Measurements from ENCODE around the gene AFF2. TPM values are rescaled to one million over a fixed set of nuclear protein-coding genes. Genes with fewer than 3 reads are reported as not detected.

The AFF2 gene
- total RNA-seq, 1 donor from 2014 or later = 1.8 TPM

DNA sequence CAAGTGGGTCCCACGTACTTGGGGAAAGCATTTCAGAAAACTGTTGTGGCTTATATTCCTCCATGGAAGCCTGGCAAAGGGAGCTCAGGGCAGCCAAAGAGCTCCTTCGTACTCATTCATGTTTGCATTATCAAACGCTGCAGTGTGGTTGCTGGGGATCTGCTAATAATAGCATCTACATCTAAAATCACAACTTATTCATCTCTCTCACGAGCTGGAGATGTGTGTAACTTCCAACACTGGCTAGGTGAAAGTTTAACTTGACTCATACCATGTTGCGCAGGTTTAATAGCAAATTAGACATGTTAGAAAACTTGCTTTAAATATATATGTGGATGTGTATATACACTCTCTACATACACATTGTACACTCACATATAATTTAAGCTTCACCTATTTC lies 415.1 kb downstream of the AFF2 start:
- no peaks in the 10 kb centered on the region for H3K27me3 Mint-ChIP-seq (ENCODE audit: insufficient read depth)
- H3K27ac Mint-ChIP-seq = no peak overlapping the region
- no peak overlapping the region for H3K4me3 Mint-ChIP-seq
- DNase-seq (ENCODE audit: low spot score) = no peak
- no peaks in the 10 kb centered on the region for H3K36me3 Mint-ChIP-seq (ENCODE audit: low read depth)
- no peaks in the 10 kb centered on the region for H3K9me3 Mint-ChIP-seq
- H3K4me1 Mint-ChIP-seq (ENCODE audit: low read depth) = no peaks in the 10 kb centered on the region
- intact Hi-C loops (cut with micrococcal nuclease) = no loop called here

GRCh38 chrX:148917441-148917840 lies 417.0 kb downstream of the AFF2 start:
- DNase-seq (ENCODE audit: low spot score) = no peak
- no peaks in the 10 kb centered on the region for H3K27me3 Mint-ChIP-seq (ENCODE audit: insufficient read depth)
- no peak overlapping the region for H3K27ac Mint-ChIP-seq
- no peaks in the 10 kb centered on the region for H3K36me3 Mint-ChIP-seq (ENCODE audit: low read depth)
- no peaks in the 10 kb centered on the region for H3K9me3 Mint-ChIP-seq
- no peaks in the 10 kb centered on the region for H3K4me1 Mint-ChIP-seq (ENCODE audit: low read depth)
- intact Hi-C loops (cut with micrococcal nuclease) = no loop called here
- no peak overlapping the region for H3K4me3 Mint-ChIP-seq

DNA sequence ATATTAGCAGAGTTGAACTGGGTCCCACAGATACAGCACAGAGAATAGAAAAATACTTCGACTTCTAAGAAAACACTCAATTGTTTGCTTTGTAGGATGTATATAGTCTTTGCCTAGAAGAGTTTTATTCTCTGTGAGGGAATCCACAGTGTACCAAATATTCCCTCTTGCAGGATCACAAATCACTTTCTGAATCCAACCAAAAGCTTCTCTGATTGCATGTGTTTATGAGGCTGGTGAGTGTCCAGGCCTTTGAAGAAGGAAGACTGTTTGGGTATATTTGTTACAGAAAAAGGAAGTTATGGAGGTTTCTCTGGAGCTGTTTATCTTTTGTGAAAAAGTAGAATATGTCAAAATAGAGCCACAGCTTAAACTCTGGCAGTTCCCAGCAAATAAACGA lies 423.2 kb downstream of the AFF2 start:
- intact Hi-C loops (cut with micrococcal nuclease) = no loop called here
- Mint-ChIP-seq H3K36me3 (ENCODE audit: low read depth) (no peaks in the 10 kb centered on the region), H3K4me3 (no peak overlapping the region), H3K27ac (no peak overlapping the region), H3K27me3 (ENCODE audit: insufficient read depth) (no peaks in the 10 kb centered on the region), H3K4me1 (ENCODE audit: low read depth) (no peaks in the 10 kb centered on the region), H3K9me3 (no peaks in the 10 kb centered on the region)
- DNase-seq (ENCODE audit: low spot score) = no peak

GRCh38 chrX:148926371-148926770 lies 426.0 kb downstream of the AFF2 start:
- Mint-ChIP-seq H3K4me3 (no peak overlapping the region), H3K9me3 (no peaks in the 10 kb centered on the region), H3K27me3 (ENCODE audit: insufficient read depth) (no peaks in the 10 kb centered on the region), H3K4me1 (ENCODE audit: low read depth) (no peaks in the 10 kb centered on the region), H3K27ac (no peak overlapping the region), H3K36me3 (ENCODE audit: low read depth) (no peaks in the 10 kb centered on the region)
- intact Hi-C loops (cut with micrococcal nuclease) = no loop called here
- DNase-seq (ENCODE audit: low spot score) = no peak

DNA sequence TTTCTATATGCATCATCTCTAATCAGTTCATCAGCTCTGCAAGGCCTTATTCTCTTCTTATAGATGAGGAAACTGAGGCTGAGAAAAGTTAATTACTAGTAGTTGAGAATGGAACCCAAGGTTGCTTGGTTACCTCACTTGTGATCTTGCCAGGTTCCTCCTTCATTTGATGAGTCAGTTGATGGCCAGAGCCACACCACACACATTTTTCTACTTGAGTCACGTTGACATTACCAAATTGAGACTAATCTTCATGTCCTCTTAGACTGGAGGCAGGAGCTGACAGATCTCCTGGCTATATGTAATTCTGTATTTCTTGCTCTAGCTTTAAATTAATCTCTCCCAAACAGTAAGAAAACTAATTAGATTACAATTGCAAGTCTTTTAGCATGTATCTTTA lies 428.4 kb downstream of the AFF2 start:
- no peaks in the 10 kb centered on the region for H3K27me3 Mint-ChIP-seq (ENCODE audit: insufficient read depth)
- no peaks in the 10 kb centered on the region for H3K4me1 Mint-ChIP-seq (ENCODE audit: low read depth)
- H3K36me3 Mint-ChIP-seq (ENCODE audit: low read depth) = no peaks in the 10 kb centered on the region
- no peak overlapping the region for H3K27ac Mint-ChIP-seq
- no peaks in the 10 kb centered on the region for H3K9me3 Mint-ChIP-seq
- DNase-seq (ENCODE audit: low spot score) = no peak
- intact Hi-C loops (cut with micrococcal nuclease) = no loop called here
- H3K4me3 Mint-ChIP-seq = no peak overlapping the region

DNA sequence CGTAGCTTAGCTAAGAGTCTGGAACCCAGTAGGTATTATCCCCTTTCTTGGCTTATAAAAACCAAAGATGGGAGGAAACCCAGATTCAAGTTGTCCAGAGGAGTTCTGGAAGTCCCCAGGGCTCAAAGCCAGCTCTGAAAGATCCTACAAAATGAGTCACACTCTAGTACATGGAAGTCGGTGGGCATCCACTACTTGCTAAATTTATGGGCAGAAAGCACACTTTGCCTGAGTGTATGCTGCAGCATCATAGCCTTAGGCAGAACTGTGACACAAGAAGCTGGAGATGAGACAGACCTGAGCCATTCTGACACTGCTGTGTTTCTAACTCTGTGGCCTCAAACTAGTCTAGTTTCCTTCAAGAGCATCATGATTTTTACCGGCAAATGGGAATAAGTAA lies 429.3 kb downstream of the AFF2 start:
- Mint-ChIP-seq H3K9me3 (no peaks in the 10 kb centered on the region), H3K4me1 (ENCODE audit: low read depth) (no peaks in the 10 kb centered on the region), H3K36me3 (ENCODE audit: low read depth) (no peaks in the 10 kb centered on the region), H3K4me3 (no peak overlapping the region), H3K27ac (no peak overlapping the region), H3K27me3 (ENCODE audit: insufficient read depth) (no peaks in the 10 kb centered on the region)
- intact Hi-C loops (cut with micrococcal nuclease) = no loop called here
- no peak for DNase-seq (ENCODE audit: low spot score)

GRCh38 chrX:148930206-148930729 lies 429.9 kb downstream of the AFF2 start:
- Mint-ChIP-seq H3K4me1 (ENCODE audit: low read depth) (no peaks in the 10 kb centered on the region), H3K36me3 (ENCODE audit: low read depth) (no peaks in the 10 kb centered on the region), H3K4me3 (no peak overlapping the region), H3K27ac (no peak overlapping the region), H3K27me3 (ENCODE audit: insufficient read depth) (no peaks in the 10 kb centered on the region), H3K9me3 (no peaks in the 10 kb centered on the region)
- intact Hi-C loops (cut with micrococcal nuclease) = no loop called here
- DNase-seq (ENCODE audit: low spot score) = no peak

- Mint-ChIP-seq H3K27ac (no peak overlapping the region), H3K4me3 (no peak overlapping the region), H3K9me3 (no peaks in the 10 kb centered on the region), H3K4me1 (ENCODE audit: low read depth) (no peaks in the 10 kb centered on the region), H3K36me3 (ENCODE audit: low read depth) (no peaks in the 10 kb centered on the region), H3K27me3 (ENCODE audit: insufficient read depth) (no peaks in the 10 kb centered on the region)
- intact Hi-C loops (cut with micrococcal nuclease) = no loop called here
- no peak for DNase-seq (ENCODE audit: low spot score)
These were observed 433.5 kb downstream of the AFF2 start for GRCh38 chrX:148933881-148934280.

GRCh38 chrX:148938348-148938747 lies 437.9 kb downstream of the AFF2 start:
- Mint-ChIP-seq H3K9me3 (no peaks in the 10 kb centered on the region), H3K4me1 (ENCODE audit: low read depth) (no peaks in the 10 kb centered on the region), H3K27ac (no peak overlapping the region), H3K4me3 (no peak overlapping the region), H3K36me3 (ENCODE audit: low read depth) (no peaks in the 10 kb centered on the region), H3K27me3 (ENCODE audit: insufficient read depth) (no peaks in the 10 kb centered on the region)
- intact Hi-C loops (cut with micrococcal nuclease) = no loop called here
- no peak for DNase-seq (ENCODE audit: low spot score)

- H3K9me3 Mint-ChIP-seq = no peaks in the 10 kb centered on the region
- H3K4me1 Mint-ChIP-seq (ENCODE audit: low read depth) = no peaks in the 10 kb centered on the region
- H3K4me3 Mint-ChIP-seq = no peak overlapping the region
- no peaks in the 10 kb centered on the region for H3K36me3 Mint-ChIP-seq (ENCODE audit: low read depth)
- DNase-seq (ENCODE audit: low spot score) = no peak
- intact Hi-C loops (cut with micrococcal nuclease) = no loop called here
- no peak overlapping the region for H3K27ac Mint-ChIP-seq
- H3K27me3 Mint-ChIP-seq (ENCODE audit: insufficient read depth) = no peaks in the 10 kb centered on the region
These were observed 440.1 kb downstream of the AFF2 start for GRCh38 chrX:148940411-148940996.

DNA sequence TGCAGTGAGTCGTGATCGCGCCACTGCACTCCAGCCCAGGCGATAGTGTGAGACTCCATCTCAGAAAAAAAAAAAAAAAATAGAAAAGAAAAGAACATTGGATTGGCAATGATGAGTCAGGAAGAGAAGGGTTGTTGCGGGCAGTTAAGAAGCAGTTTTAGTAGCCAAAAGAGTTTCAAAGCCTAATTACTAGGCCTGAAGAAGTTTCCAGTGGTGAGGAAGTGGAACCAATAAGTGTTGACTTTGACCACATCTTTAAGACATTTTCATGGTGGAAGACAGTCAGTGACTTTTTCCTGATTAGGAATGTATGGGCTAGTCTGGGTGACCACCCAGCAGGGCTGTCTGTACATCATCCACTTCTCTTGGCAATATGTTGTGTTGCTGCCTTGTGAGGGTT lies 442.3 kb downstream of the AFF2 start:
- Mint-ChIP-seq H3K27me3 (ENCODE audit: insufficient read depth) (no peaks in the 10 kb centered on the region), H3K4me1 (ENCODE audit: low read depth) (no peaks in the 10 kb centered on the region), H3K4me3 (no peak overlapping the region), H3K27ac (no peak overlapping the region), H3K9me3 (no peaks in the 10 kb centered on the region), H3K36me3 (ENCODE audit: low read depth) (no peaks in the 10 kb centered on the region)
- intact Hi-C loops (cut with micrococcal nuclease) = no loop called here
- DNase-seq (ENCODE audit: low spot score) = no peak

DNA sequence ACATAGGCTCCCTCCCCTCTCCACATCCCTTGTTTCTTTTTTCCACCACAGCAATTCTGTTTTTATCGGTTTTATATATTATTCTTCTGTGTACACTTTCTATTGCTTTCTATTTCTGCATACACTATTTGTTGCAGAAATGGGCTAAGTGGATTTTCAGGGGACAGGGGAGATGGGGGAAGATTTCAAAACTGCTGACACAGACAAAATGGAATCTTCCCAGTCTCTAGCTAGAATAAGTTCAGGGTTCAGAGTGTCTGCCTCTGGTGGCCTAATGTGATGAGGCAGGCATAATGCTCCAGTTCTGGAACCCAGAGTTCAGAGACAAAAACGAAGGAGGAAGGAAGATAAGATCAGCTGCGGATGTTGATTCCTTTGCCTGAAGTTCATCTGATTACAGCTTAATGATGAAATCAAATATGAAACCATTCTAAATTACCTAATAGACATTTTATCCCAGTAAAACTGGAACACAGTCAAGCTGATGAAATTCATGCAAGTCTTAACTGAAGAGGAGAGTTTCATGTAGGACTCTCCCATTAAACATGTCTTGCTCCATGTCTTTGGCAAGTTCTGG lies 447.1 kb downstream of the AFF2 start:
- intact Hi-C loops (cut with micrococcal nuclease) = no loop called here
- Mint-ChIP-seq H3K9me3 (no peaks in the 10 kb centered on the region), H3K4me3 (no peak overlapping the region), H3K36me3 (ENCODE audit: low read depth) (no peaks in the 10 kb centered on the region), H3K4me1 (ENCODE audit: low read depth) (no peaks in the 10 kb centered on the region), H3K27ac (no peak overlapping the region), H3K27me3 (ENCODE audit: insufficient read depth) (no peaks in the 10 kb centered on the region)
- no peak for DNase-seq (ENCODE audit: low spot score)

DNA sequence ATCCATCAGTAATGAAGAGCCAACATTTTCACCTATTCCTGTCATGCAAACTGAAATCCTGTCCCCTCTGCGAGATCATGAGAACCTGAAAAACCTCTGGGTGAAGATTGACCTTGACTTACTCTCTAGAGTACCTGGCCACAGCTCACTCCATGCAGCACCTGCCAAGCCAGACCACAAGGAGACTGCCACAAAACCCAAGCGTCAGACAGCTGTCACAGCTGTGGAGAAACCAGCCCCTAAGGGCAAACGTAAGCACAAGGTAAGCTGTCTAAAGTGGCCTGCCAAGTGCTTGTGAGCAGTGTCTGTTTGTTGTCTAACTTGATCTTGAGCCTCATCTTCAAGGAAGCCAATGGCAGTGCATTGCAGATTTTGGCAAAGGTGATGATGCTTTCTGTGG lies 455.9 kb downstream of the AFF2 start:
- Mint-ChIP-seq H3K9me3 (no peaks in the 10 kb centered on the region), H3K27ac (no peak overlapping the region), H3K4me1 (ENCODE audit: low read depth) (no peaks in the 10 kb centered on the region), H3K27me3 (ENCODE audit: insufficient read depth) (no peaks in the 10 kb centered on the region), H3K36me3 (ENCODE audit: low read depth) (no peaks in the 10 kb centered on the region), H3K4me3 (no peak overlapping the region)
- DNase-seq (ENCODE audit: low spot score) = no peak
- intact Hi-C loops (cut with micrococcal nuclease) = no loop called here

DNA sequence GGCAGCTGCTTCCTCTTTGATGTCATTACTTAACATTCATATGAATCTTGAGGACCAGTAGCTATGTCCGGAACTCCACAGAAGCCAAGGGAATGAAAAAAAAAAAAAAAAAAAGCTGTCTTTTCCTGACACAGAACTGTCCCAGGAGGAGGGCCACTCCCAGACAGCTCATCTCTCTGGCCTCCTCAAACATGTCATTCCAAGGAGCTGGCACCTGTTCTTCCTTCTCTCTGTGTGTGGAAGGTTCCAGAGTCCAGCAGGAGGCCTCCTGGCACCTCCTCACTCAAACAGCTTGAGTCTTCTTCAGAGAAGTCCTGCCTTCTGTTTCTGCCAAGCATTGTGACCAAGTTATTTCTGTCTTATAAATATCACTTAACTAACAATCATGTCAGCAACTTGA lies 458.5 kb downstream of the AFF2 start:
- H3K27ac Mint-ChIP-seq = no peak overlapping the region
- intact Hi-C loops (cut with micrococcal nuclease) = no loop called here
- H3K36me3 Mint-ChIP-seq (ENCODE audit: low read depth) = no peaks in the 10 kb centered on the region
- H3K9me3 Mint-ChIP-seq = no peaks in the 10 kb centered on the region
- no peak for DNase-seq (ENCODE audit: low spot score)
- H3K4me3 Mint-ChIP-seq = no peak overlapping the region
- no peaks in the 10 kb centered on the region for H3K27me3 Mint-ChIP-seq (ENCODE audit: insufficient read depth)
- no peaks in the 10 kb centered on the region for H3K4me1 Mint-ChIP-seq (ENCODE audit: low read depth)

Data from activated T-helper 1 cell treated with anti-CD3 and anti-CD28 coated beads, Interleukin-12 subunit alpha, Interleukin-12 subunit beta, Interleukin-2, Interleukin-4 antibody, amounts not matched to agents 30 ng/mL and 10 ng/mL and 1 ng/mL, durations not matched to agents 14 hours and 24 hours and 36 hours (primary cell).